HCT116 (cell line): ENCODE measurements around the gene SDK1.

Experiments
- CBX3 ChIP-seq: IDR thresholded peaks from 2 replicates; pipeline ENCODE4 v1.6.1; 2012; ENCODE audit warnings: low read depth
- YY1 ChIP-seq: IDR thresholded peaks from 2 replicates; pipeline ENCODE4 v1.6.1; 2011; ENCODE audit warnings: low read length, low read depth, moderate library complexity, mild to moderate bottlenecking; ENCODE audit not compliant: insufficient replicate concordance; ENCODE audit errors: extremely low read depth

DNA sequence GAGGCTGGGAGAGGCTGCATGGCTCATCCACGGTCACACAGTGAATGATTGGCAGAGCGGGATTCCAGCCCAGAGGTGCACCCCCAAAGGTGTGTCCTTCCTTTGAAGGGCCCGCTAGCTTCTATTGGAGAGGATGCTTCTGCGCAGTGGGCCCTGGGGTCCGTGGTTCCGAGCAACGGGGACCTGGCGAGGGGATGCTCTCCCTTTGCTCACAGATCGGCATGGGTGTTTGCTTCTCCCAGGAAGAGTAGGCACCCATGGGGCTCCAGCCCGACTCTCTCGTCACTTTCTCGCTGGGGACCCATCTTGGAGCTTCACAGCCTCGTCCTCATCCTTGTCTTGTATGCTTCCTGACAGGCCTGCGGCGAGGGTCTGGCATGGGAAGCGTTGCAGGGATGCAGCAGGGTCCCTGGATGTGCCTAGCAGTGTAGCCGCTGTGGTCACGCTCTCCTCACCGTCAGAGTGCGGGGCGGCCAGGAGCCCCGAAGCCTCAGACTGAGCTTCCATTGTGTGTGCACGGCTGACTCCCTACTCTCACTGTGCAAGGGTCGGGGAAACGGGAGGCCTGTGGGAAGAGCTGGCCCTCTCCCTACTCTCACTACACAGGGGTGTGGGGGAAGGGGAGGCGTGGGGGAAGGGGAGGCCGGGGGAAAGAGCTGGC is 842.6 kb downstream of the SDK1 start:
- TF ChIP-seq YY1 (no peak), CBX3 (no peak)
